Measurements from ENCODE around the gene CDH22.

CDH22 gene

DNA sequence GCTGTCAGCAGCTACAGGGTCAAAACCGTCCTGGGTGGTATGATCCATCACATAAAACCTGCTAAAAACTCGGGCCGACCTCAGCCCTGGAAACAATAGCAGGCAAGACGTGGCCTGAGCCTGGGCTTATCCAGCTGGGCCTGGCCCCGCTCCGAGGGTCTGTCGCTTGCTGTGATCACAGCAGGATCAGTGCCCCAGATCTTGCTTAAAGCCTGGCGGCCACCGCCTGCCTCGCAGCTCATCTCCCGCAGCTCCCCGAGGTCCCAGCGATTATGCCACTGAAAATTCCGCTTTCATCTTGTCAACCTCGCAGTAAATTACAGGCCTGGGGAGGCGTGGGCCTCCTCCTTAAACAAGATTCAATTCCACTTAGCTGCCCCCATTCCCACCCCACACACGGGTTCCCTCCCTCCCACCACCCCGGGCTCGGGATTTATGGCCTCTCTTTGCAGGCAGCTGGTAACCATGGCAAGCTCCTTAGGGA lies 40.1 kb downstream of the CDH22 start:
- DNase-seq (ENCODE audit: low read depth in 2 of 2), result no peak

DNA sequence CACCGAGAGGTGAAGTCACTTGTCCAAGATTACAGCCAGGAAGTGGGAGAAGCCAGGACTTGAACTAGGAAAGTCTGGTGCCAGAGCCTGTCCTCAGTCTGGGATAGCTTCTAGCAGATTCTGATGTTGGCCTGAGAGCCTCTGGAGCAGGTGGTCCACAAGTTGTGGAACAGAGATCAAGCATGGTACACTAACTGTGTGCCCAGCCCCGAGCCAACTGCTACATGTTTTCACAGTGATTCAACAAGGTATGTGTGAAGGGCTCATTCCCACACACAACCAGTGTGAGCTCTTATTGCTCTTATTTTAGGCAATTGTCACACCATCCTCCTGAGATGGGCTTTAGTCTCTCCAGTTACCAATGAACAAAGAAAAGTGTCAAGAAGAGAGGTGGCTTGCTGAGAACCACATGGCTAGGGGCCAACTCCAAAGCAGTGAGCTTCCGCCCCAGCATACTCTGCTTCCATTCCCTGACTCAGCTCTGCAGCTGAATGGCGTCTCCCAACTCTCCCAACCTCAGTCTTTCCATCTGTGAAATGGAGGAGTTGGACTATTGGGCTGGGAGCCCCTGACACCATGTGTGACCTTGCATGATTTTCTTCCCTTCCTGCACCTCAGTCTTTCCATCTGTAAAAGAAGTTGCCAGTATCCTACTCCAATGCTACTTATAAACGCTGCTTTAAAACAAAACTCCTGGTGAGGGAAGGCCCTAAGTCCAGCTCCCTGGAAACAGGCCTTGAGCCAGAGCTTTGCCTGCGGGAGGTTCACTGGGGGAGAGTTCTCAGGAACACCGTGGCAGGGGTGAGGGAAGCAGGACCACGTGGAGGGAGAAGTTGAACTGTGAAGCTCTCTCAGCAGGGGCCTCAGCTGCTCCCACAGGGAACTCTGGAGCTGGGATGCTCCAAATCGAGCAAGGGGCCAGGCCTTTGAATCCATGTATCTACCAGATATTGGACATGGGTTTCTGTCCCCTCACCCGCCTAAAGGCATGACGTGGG lies 40.9 kb downstream of the CDH22 start:
- DNase-seq (ENCODE audit: low read depth in 2 of 2), result no peak

GRCh38 chr20:46265539-46265938 lies 42.8 kb downstream of the CDH22 start:
- DNase-seq (ENCODE audit: low read depth in 2 of 2), result no peak

- no peak for DNase-seq (ENCODE audit: low read depth in 2 of 2)
Measured at GRCh38 chr20:46264391-46265266, 43.7 kb downstream of the CDH22 start.

DNA sequence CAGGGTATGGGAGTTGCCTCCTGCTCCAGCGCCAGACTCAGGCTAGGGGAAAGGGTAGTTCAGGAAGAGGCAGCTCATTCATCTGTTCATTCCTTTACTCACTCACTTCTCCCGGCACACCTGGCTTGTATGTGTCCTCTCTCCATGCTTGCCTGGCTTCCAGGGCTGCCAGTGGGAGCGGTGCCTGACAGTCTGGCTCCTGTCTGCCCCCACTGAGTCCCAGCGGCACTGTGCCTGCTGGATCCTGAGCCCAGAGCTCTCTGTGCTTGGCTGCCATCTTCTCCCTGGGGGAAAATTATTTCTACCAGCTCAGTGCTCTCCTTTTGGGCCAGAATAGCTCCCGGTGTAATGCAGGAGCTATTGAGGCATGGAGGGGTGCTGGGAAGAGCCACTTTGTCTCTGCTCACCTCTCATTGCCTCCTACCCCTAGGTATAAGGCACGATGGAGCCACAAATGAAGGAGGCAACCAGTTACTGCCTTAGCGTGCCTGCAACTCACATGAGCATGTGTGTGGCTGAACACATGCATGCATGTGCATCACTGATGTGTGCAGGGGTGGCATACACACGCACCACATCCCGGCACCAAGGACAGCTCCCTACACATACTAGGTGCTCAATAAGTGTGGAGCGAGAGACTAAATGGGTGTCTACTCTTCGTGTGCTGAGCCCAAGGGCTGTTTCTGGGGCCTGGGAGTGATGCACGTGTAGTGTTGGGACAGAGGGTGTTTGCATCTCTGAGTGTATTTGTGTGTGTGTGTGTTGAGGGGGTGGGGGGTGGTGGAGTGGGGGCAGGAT lies 46.6 kb downstream of the CDH22 start:
- DNase-seq (ENCODE audit: low read depth in 2 of 2), result no peak

GRCh38 chr20:46260936-46261454 lies 47.3 kb downstream of the CDH22 start:
- DNase-seq (ENCODE audit: low read depth in 2 of 2), result no peak

GRCh38 chr20:46260480-46260879 lies 47.8 kb downstream of the CDH22 start:
- no peak for DNase-seq (ENCODE audit: low read depth in 2 of 2)

GRCh38 chr20:46259260-46259859 lies 48.9 kb downstream of the CDH22 start:
- no peak for DNase-seq (ENCODE audit: low read depth in 2 of 2)

DNA sequence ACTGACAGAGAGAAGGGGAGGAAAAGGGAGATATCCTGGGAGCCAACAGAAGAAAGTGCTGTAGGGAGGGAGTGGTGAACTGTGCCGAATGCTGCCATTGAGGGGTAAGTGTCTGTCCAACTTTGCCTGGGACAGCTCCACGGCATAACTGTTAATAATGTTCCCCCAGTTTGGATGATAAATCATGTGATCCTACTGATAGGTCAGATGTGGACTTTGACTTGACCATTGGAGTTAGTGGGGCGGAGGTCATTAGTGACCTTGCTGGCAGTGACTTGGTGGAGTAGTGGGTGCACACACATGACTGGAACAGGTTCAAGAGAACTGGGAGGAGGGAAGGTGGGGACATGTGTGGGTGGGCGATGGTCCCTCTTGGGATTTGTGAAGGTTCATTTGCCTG lies 50.4 kb downstream of the CDH22 start:
- no peak for DNase-seq (ENCODE audit: low read depth in 2 of 2)

DNA sequence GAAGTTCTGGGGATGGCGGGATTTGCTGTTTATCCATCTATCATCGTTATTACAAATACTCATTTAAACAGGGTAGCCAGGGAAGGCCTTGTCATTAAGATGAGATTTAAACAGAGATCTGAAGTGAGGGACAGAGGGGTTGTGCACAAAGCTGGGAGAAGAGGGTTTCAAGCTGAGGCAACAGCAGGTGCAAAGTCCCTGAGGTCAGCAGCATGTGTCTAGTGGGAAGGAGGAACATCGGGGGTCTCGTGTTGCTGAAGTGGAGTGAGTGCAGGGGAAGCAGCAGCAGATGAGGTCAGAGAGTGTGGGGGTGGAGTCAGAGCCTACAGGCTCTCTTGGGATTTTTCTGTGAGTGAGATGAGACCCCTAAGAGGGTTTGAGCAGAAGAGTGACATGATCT lies 52.0 kb downstream of the CDH22 start:
- DNase-seq (ENCODE audit: low read depth in 2 of 2), result no peak

DNA sequence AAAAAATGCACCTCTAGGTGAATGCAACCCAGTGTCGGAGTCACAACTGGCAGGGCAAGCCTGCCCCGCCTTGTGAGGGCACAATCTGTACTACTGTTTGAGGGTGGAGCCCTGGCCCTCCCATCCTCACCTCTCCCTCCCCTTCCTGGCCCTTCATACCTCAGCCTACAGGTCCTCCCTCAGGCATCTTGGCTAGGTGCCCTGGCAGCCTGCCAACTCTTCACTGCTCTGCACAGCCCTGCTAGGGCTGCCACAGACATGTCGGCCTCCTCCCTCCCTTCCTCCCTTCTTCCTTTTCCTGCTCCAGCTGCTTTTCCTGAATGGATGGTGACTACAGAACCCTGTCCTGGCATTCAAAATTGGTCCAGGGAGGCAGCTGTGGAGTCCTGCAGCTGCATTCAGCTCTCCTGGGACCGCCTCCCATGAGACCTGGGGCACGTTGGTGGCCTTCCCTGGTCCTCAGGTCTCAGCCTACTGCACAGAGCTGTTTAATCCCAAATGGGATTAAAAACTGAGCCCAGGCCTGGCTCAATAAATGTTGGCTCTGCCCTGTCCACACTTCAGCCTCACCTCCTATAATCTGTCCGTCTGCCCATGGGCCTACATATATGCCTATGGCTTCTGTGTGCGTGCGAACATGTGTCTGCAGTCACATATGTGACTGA lies 52.7 kb downstream of the CDH22 start:
- peak in 1 of 2 donors; percentile 4 for DNase-seq (ENCODE audit: low read depth in 2 of 2)

- no peak for DNase-seq (ENCODE audit: low read depth in 2 of 2)
Measured at GRCh38 chr20:46253391-46253790, 54.9 kb downstream of the CDH22 start.

- DNase-seq (ENCODE audit: low read depth in 2 of 2), result no peak
Measured at GRCh38 chr20:46252352-46253091, 55.8 kb downstream of the CDH22 start.

GRCh38 chr20:46251211-46251673 lies 57.1 kb downstream of the CDH22 start:
- DNase-seq (ENCODE audit: low read depth in 2 of 2), result no peak

DNA sequence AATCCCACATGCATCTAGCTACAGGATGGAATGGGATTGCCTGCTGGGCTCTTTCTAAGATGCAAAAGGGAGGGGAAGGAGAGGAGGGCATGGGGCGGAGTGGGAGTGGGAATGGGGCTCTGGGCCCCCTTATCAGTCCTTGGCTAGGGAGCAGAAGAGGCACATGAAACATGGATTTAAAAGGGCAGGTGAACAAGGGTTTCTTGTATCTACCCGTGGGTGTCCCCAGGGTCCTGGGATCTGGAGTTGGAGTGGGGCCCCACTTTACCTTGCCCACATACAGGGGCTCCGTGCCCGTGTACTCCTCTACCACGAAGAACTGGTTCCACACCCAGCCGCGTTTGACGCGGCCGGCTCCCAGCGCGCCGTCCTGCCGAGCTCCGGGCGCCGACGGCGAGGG lies 57.5 kb downstream of the CDH22 start:
- no peak for DNase-seq (ENCODE audit: low read depth in 2 of 2)

DNA sequence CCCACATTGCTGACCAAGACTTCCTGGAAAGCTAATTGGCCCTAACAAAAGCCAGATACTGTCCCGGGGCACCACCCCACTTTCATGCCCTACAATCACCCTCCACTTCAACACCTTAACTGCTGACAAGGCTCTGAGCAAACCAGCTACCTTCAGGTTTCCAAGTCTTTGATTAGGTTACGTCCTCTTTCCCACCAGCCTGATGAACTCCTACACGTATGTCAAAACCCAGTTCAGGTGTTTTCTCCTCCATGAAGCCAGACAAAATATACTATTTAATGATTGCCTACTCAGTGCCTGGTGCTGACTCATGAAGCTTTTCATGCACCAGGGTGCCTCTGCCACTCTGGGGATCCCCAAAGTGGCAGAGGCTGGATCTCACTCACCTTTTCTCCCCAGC lies 58.6 kb downstream of the CDH22 start:
- DNase-seq (ENCODE audit: low read depth in 2 of 2), result no peak

DNA sequence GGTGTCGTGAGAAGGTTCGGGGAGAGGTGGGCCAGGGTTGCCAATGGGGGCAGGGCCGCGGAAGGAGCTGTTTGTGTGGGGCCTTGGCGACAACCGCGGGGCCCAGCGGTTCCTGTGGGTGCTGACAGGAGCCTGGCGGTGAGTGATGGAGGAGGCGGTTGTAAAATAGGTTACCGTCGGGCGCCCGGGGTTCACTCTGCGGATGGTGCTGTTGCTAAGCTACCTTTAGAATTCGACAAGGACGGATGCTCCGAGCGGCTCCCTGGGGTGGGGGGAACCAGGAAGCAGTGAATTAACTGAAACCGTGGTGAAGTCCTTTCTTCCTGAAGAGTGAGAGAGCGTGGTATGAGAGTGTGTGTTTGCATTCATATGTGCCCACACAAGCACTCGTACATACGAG lies 61.7 kb downstream of the CDH22 start:
- DNase-seq (ENCODE audit: low read depth in 2 of 2), result no peak

DNA sequence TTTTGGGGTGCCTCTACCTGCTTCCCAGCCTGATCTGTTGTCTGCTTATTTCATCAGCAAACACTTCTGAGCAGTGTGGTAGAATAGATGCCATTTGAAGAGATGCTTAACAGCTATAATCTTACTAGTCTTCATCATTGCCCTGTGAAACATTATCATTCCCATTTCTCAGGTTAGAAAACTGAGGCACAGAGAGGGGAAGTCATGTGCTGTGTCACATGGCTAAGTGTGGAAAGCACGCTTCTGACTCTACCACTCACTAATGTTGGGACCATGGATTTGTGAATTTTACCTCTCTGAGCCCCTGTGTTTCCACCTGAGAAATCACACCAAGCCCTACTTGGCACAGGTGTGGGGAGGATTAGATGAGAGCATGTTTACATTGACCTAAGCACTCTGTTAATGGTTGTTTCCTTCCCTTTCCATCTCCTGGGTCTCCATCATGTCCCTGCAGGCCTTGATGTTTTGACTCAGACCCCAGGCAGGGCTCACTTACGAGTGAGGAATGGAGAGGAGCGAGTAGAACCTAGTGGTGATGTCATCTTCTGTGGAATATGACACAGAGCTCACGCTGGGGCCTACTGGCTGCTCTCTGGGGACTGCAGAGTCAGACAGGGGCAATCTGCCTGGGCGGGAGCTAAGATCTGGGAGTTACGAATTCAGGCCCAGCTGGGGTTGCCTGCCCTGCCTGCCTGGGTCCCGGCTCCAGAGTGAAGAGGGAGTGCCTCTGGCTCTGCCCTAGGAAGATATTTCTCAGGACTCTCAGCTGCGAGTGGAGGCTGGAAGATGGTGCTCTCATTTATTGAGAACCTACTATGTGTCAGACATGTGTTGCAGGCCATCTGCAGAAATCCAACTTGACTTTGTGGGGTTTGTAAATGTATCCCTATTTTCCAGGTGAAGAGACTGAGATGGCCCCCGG lies 64.3 kb downstream of the CDH22 start:
- no peak for DNase-seq (ENCODE audit: low read depth in 2 of 2)
